ENCODE data around the gene NOSTRIN.
"Not testable (repeated sequence)": the region's sequence is repeated elsewhere in the genome, so short reads cannot be mapped to it uniquely, and the experiment has no call there.

NOSTRIN gene

GRCh38 chr2:168819829-168820489, 17.5 kb downstream of the NOSTRIN start:
- no peak for DNase-seq

GRCh38 chr2:168821577-168821976, 19.1 kb downstream of the NOSTRIN start:
- no peak for DNase-seq

- no peak for DNase-seq
Observed at GRCh38 chr2:168821992-168822391, 19.6 kb downstream of the NOSTRIN start.

- DNase-seq: no peak
Observed at GRCh38 chr2:168825126-168825525, 22.7 kb downstream of the NOSTRIN start.

GRCh38 chr2:168830958-168831357, 28.5 kb downstream of the NOSTRIN start:
- DNase-seq: no peak

- DNase-seq: no peak
Observed at GRCh38 chr2:168831662-168832061, 29.2 kb downstream of the NOSTRIN start.

- DNase-seq: no peak
Observed at GRCh38 chr2:168835969-168836368, 33.5 kb downstream of the NOSTRIN start.

GRCh38 chr2:168841445-168841844, 39.0 kb downstream of the NOSTRIN start:
- DNase-seq: no peak

- DNase-seq: no peak
Observed at GRCh38 chr2:168843253-168843652, 40.8 kb downstream of the NOSTRIN start.

- DNase-seq: no peak
Observed at GRCh38 chr2:168848225-168848624, 45.8 kb downstream of the NOSTRIN start.

GRCh38 chr2:168849610-168850009, 47.2 kb downstream of the NOSTRIN start:
- peak; percentile 40 for DNase-seq

GRCh38 chr2:168850846-168851245, 48.4 kb downstream of the NOSTRIN start:
- DNase-seq: peak; percentile 1

GRCh38 chr2:168851674-168852320, 49.4 kb downstream of the NOSTRIN start:
- peak; percentile 72 for DNase-seq

GRCh38 chr2:168852481-168852880, 50.0 kb downstream of the NOSTRIN start:
- DNase-seq: no peak

GRCh38 chr2:168853471-168853870, 51.0 kb downstream of the NOSTRIN start:
- DNase-seq: no peak

- DNase-seq: no peak
Observed at GRCh38 chr2:168854651-168855050, 52.2 kb downstream of the NOSTRIN start.

- DNase-seq: no peak
Observed at GRCh38 chr2:168855601-168856000, 53.2 kb downstream of the NOSTRIN start.

- no peak for DNase-seq
Observed at GRCh38 chr2:168858146-168858545, 55.7 kb downstream of the NOSTRIN start.

GRCh38 chr2:168867164-168867563, 64.7 kb downstream of the NOSTRIN start:
- not testable (repeated sequence) for DNase-seq

GRCh38 chr2:168870369-168870768, 67.9 kb downstream of the NOSTRIN start:
- not testable (repeated sequence) for DNase-seq

GRCh38 chr2:168870824-168871223, 68.4 kb downstream of the NOSTRIN start:
- DNase-seq: not testable (repeated sequence)

- no peak for DNase-seq
Observed at GRCh38 chr2:168874368-168875054, 72.1 kb downstream of the NOSTRIN start.

- DNase-seq: not testable (repeated sequence)
Observed at GRCh38 chr2:168882163-168882562, 79.7 kb downstream of the NOSTRIN start.

- DNase-seq: peak; percentile 20
Observed at GRCh38 chr2:168884975-168885374, 82.5 kb downstream of the NOSTRIN start.

All from fibroblast of skin of abdomen (primary cell).